ENCODE measurements around the gene PPAN.

Gene PPAN

GRCh38 chr19:10106100-10106936 is at the start of gene PPAN:
Gene PPAN, plus strand, starts transcription at chr19:10106362. Its CDS starts 33 bp downstream, at chr19:10106395.
- peak; percentile 98 to 99 for DNase-seq

GRCh38 chr19:10061717-10062310 is 44.3 kb upstream of the PPAN start:
- DNase-seq: no peak

- no peak for DNase-seq
Measured at GRCh38 chr19:10068205-10068604, 38.0 kb upstream of the PPAN start.

GRCh38 chr19:10069046-10069445 is 37.1 kb upstream of the PPAN start:
- no peak for DNase-seq

GRCh38 chr19:10070730-10071446 is 35.3 kb upstream of the PPAN start:
- no peak for DNase-seq

GRCh38 chr19:10074153-10074552 is 32.0 kb upstream of the PPAN start:
- DNase-seq: peak; percentile 56 to 71

GRCh38 chr19:10076535-10076934 is 29.6 kb upstream of the PPAN start:
- no peak for DNase-seq

GRCh38 chr19:10078329-10078728 is 27.8 kb upstream of the PPAN start:
- no peak for DNase-seq

- no peak for DNase-seq
Measured at GRCh38 chr19:10079031-10079453, 27.1 kb upstream of the PPAN start.

GRCh38 chr19:10083911-10084310 is 22.3 kb upstream of the PPAN start:
- DNase-seq: no peak

- DNase-seq: no peak
Measured at GRCh38 chr19:10084803-10085202, 21.4 kb upstream of the PPAN start.

- DNase-seq: peak; percentile 91 to 94
Measured at GRCh38 chr19:10085641-10086590, 20.2 kb upstream of the PPAN start, which contains the start of gene SHFL. Gene SHFL, plus strand, starts transcription at chr19:10086317. Its CDS starts 111 bp downstream, at chr19:10086428.

- DNase-seq: peak; percentile 50 to 65
Measured at GRCh38 chr19:10086591-10087192, 19.5 kb upstream of the PPAN start.

GRCh38 chr19:10087296-10088061 is 18.7 kb upstream of the PPAN start:
- no peak for DNase-seq

- DNase-seq: no peak
Measured at GRCh38 chr19:10088949-10089554, 17.1 kb upstream of the PPAN start.

GRCh38 chr19:10089801-10090375 is 16.3 kb upstream of the PPAN start:
- DNase-seq: no peak

- no peak for DNase-seq
Measured at GRCh38 chr19:10091370-10091687, 14.8 kb upstream of the PPAN start.

- no peak for DNase-seq
Measured at GRCh38 chr19:10091895-10092641, 14.1 kb upstream of the PPAN start.

- no peak for DNase-seq
Measured at GRCh38 chr19:10092648-10093294, 13.4 kb upstream of the PPAN start.

Measured in CD4-positive, alpha-beta T cell treated with Interferon alpha-2 for 1 hour (primary cell).